ENCODE results near the gene TRMT1. TPM values are rescaled to one million over a fixed set of nuclear protein-coding genes. Genes with fewer than 3 reads are reported as not detected.
"Not testable (repeated sequence)": the region's sequence is repeated elsewhere in the genome, so short reads cannot be mapped to it uniquely, and the experiment has no call there.

The TRMT1 gene
- 27.0 TPM for polyA plus RNA-seq (2013, experiment 1 of 2; ENCODE audit: insufficient read length)
- 21.7 TPM for polyA plus RNA-seq (2013, experiment 2 of 2; ENCODE audit: insufficient read length)

DNA sequence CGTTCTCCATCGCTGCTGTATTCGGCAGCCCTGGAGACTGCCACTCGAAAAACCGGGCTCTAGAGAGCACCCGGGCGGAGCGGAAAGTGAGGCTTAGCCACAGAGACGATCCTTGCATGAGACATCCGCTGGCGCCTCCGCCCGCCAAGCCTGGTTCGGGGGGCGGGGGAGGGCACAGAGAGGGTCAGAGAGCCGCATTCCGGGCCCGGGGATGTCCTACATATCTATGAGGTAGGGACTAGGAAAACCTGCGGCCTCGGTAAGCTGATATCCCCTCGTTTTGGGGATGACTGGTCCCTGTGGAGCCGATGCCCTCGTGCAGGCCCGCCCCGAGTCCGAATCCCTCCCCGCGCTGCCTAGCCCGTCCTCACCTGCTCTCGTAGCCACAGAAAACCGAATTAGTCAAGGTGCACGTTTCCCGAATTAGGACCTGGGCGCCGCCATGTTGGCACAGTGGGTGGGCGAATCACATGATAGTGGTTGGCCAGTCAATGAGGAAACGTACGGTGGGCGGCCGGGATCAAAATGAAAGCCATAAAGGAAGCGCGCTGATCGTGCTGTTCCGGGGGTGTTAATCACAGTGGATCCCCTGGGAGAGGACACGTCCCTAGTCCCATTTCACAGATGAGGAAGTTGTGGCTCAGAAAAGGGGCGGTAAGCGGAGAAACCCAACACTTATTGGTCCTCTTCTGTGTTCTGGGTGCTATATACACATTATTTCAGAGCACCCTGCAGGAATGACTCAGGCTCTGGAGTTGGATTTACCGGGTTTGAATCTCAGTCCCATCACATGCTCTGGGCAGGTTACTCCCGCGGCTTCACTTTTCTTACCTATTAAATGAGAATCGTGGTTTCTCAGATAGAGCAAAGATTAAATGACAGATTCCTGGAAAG, at the start of gene TRMT1:
Gene TRMT1, minus strand, starts transcription at position 459 of the 894 bp plus-strand sequence. Its CDS starts 341 bp downstream, at position 118.
- peak; percentile 95 for DNase-seq

DNA sequence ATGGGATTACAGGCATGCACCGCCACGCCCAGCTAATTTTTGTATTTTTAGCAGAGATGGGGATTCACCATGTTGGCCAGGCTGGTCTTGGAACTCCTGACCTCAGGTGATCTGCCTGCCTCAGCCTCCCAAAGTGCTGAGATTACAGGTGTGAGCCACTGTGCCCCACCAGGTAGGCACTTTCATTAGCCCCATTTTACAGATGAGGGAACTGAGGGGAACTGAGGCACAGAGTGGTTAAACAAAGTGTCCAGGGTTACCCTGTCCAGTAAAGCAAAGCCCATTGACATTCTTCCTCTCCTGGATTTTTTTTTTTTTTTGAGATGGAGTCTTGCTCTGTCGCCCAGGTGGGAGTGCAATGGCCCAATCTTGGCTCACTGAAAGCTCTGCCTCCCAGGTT, 49.6 kb upstream of the TRMT1 start:
- DNase-seq: not testable (repeated sequence)

DNA sequence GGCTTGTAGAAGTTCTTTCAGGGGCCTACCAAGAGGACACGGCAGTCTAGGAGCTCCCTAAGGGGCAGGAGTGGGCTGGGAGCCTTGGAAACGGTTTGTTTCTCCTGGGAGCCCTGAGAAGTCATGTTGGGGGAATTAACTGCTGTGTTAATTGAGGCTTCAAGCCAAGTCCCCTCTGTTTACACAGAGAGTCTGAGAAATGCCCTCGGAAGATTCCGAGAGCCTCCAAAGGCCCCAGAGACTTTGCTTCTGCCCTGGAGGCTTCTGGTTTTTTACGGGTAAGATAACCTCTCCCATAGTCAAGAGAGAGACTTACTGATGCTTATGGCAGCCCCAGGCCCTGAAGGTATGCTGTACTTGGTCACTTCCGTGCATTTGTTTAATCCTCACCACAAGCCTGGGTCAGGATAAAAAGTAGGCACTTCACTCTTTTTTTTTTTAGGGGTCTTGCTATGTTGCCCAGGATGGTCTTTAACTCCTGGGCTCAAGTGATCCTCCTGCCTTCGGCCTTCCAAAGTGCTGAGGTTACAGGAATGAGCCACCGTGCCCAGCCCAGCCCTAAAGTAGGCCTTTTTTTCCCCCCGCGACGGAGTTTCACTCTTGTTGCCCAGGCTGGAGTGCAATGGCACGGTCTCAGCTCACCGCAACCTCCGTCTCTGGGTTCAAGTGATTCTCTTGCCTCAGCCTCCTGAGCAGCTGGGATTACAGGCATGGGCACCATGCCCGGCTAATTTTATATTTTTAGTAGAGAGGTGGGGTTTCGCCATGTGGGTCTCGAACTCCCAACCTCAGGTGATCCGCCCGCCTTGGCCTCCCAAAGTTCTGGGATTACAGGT, 48.8 kb upstream of the TRMT1 start:
- peak; percentile 59 for DNase-seq

DNA sequence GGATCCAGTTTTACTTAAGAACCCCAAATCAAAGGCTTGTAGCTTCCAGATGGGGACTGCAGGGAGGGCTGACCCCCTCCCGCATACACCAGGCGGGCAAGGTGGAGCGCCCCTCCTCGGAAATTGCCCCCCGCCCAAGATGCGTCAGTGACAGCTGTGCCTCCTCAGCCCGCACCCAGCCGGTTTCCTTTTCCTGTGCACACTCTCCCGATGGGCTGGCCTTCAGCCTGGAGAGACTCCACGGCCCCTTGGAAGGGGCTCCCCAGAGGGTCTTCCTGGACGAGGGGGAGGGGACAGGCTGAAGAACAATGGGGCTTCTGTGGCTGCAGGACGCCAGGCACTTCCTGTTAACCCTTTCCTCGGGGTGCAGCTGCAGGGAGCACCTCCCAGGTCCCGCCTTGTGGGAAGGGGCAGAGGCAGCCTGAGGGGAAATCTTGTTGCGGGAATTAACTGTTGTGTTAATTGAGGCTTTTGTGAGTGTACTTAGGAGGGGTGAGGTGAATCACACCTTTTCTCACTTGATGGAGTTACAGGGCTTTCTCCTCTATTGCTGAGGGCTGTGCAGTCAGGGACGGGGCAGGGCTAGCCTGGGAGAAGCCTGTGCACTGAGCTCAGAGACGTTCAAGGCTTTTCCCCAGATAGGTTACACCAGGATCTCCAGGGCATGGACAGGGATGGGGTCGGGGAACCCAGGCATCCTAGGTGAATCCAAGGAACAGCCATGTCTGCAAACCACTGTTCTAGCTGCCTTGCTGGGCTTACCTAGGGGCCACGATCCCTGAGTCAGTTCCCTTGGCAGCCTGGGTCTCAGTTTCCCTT, 48.0 kb upstream of the TRMT1 start:
- DNase-seq: peak; percentile 59

DNA sequence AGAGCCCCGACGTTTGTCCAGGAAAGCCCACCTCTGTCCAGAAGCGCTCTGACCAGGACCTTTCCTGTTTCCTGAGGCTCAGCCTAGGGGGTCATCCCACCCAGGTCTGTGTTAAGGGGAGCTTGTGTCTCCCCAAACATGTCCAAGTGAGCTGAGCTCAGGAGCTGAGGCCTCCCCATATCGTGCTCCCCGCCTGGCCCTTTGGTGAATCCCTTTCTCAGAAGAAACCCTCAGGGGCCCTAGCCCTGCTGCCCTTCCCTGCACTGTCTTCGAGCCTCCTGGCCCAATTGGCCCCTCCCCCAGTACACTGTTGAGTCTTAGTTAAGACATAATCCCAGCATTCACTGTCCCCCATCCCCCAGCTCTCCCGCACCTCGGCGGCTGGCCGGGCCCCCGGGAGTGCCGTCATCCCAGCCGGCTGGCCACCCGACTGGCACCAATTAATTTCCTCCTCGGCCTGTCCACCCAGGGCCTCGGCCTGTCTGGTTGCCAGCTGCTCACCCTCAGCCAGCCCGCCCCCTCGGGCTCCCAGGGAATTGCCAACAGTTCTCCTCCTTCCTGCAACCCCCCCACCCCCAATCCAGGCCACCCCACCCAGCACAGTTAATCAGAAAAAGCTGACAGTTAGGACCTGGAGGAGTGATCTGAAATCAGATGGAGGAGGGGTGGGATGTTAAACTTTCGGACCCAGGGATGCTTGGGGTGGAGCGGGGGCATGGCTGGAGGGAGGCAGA, 47.2 kb upstream of the TRMT1 start:
- DNase-seq: peak; percentile 91

DNA sequence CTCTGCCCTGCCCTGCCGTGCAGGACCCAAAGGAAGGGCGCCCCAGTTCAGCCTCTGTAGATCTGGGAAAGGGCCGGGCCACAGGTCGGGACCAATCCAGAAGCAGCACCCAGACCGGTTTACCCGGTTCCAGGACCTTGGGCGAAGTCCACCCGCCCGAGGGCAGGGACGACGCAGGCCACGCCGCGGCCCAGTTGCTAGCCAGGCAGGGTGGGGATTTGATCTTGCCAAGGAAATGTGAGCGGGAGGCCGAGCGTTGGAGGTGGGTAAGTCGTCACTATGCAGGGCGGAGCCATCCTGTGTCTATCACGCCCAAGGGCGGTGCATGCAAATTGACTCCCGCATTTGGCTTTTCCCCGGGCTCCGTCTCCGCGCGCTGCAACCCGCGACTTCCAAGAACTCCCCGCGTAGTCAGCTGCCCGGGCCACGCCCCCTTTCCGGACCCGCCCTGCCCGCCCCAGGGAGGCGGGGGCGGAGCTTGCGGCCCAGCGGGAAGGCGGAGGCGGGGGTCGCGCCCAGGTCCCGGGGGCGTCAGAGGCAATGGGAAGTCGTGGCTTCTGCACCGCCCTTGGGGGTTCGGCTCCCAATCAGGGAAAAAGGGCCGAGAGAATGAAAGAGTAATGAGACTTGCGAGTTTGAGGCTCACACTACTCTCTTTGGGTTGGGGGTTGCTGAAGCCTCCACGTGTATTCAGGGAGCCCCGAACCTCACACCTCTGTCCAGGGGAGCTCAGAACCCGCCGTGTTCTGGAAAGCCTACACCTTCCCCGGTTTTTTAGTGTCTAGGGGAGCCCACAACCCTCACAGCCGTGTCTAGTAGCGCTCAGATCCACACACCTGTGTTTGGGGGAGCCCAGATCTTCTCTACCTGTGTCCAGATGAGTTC, 46.4 kb upstream of the TRMT1 start:
- DNase-seq: peak; percentile 95

DNA sequence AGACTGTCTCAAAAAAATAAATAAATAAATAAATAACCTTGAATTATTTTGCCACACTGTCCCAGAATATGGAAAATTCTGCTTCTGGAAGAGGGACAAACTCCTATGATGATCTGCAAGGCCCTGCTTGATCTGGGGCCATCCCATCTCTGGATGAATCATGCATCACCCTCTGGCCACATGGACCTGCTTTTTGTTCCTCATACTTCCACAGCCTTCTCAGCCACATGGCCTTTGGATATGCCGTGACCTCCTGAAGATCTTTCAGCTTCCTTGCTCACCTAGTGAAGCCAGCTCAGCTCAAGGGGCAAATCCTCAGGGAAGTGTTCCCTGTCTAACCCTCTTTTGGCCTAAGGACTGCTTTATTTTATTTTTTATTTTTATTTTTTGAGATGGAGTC, 44.0 kb upstream of the TRMT1 start:
- DNase-seq: no peak

DNA sequence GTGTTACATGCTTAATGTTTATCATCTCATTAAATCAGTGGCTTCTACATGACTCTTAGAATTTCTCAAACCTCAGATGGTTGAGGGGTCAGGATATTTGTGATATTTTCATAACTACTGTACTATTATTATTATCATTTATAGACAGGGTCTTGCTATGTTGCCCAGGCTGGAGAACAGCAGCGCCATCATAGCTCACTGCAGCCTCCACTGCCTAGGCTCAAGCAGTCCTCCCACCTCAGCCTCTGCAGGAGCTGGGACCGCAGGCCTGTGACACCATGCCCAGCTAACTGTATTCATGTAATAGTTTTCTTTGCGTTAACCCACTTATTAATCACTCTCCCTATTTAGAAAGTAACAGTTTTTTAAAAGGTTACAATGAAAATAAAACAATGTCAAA, 43.2 kb upstream of the TRMT1 start:
- DNase-seq: no peak

DNA sequence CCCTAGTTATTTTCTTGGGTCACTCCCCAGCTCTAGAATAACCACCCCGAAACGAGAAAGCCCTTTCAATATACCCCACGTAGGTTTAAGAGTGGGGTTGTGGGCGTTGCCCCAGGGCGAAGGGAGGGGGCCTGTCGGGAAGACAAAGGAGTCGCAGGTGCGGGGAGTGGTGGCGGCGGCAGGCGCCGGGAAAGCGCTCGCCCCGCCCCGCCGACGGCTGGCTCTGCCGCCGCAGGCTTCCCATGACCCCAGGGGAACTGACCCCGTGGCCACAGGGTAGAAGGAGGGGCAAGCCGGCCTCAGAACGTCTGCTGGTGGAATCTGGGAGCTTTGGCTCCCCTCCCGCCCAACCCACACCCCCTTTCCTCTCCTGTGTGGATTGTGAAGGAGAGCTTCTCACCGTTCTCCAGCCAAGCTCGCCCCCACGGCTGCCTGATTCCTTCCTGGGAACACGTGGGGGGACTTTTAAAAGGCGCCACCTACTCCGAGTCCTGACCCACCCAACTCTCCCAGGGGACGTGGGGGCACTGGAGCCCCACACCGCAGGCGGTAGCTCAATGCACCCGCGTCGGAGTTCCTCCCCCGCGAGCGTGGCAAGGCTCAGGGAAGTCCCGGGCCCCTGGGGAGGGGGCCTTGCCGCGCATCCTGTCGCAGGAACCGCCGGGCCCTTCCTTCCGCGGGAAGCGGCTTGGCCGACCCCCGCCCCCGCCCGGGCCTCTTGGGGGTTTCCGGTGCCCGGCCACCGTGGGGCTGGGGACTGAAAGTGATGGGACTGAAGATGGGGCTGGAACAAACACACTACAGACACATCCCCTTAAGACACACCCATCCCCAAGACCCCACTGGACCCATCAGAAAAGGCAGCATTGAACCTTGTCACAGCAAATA, 39.2 kb upstream of the TRMT1 start:
- peak; percentile 54 for DNase-seq

DNA sequence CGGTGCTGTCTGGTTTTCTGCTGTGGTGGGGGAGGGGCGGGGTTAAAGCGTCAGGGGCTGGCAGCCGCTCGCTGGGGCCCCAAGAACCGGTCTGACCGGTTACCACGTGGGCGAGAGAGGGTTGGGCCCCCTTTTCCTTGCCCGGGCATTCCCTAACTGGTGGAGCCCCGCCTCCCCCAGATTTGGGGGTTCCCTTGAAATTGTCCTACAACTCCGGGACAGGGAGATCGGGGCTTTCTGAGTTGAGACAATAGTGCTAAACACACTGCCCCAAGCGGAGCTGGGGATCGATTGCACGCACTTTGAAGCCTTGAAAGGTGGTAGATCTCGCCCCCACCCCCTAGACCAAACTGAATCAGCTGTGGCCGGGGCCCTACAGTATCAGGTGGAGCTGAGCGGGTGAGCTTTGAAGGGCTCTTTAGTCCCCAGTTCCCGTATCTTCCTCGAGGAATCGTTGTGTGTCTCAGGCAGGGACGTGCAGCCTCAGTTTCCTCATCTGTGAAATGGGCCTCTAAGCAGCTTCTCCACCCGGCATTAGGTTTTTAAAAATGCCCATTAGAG, 38.5 kb upstream of the TRMT1 start:
- DNase-seq: peak; percentile 57

DNA sequence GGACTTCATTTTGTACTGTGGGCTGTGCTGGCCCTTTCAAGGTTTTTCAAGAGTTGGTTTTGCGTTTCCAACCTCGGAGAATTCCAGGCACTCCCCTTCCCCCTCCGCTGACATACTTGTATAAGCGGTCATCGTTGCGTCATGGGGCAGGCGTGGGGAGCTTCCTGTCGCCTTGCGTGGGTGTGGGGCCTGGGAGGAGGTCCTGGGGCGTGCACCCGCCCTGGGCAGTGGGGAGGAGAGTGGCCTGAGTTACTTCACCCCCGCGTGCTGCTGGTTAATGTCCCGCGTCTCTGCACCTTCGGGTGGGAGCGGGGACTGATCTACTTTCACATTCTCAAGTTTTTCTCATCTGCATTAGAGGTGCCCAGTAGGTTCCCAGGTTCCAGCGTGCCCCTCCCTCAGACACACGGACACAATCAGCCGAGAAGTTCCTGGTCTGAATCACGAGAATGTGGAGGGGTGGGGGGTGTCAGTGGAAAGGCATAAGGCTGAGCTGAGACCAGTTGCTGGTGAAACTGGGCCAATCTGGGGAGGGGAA, 37.8 kb upstream of the TRMT1 start:
- peak; percentile 95 for DNase-seq

DNA sequence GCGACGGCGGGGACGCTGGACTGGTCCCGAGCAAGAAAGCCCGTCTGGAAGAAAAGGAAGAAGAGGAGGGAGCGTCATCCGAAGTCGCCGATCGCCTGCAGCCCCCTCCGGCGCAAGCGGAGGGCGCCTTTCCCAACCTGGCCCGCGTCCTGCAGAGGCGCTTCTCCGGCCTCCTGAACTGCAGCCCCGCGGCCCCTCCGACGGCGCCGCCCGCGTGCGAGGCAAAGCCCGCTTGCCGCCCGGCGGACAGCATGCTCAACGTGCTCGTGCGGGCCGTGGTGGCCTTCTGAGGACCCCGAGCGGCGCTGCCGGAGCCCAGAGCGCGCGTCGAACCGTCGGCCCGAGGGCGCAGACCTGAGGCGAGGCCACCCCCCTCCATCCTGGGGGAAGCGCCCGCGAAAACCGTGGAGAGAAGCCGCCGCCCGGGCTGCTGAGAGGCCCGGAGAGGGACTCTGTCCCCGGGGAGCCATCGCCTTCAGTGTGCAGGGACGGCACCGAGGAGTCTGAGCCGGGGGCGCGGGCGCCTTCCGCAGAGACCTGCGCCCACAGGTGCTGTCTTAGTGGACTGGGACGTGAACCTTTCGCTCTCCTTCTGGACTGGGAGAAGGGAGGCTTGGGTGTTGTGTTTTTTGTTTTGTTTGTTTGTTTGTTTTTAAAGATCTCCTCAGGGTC, 37.2 kb upstream of the TRMT1 start:
- peak; percentile 39 for DNase-seq

DNA sequence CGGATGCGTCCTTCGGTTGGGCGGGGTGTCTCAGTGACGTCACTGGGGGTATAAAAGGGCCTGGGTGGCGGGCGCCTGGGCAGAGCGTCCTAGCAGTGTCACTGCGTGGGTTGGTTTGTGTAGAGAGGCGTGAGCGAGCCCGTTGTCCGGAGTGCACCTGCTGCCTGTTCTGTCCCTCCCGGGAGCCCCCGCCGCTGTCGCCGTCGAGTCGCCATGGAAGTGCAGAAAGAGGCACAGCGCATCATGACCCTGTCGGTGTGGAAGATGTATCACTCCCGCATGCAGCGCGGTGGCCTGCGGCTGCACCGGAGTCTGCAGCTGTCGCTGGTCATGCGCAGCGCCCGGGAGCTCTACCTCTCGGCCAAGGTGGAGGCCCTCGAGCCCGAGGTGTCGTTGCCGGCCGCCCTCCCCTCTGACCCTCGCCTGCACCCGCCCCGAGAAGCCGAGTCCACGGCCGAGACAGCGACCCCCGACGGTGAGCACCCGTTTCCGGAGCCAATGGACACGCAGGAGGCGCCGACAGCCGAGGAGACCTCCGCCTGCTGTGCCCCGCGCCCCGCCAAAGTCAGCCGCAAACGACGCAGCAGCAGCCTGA, 36.5 kb upstream of the TRMT1 start:
- peak; percentile 96 for DNase-seq

DNA sequence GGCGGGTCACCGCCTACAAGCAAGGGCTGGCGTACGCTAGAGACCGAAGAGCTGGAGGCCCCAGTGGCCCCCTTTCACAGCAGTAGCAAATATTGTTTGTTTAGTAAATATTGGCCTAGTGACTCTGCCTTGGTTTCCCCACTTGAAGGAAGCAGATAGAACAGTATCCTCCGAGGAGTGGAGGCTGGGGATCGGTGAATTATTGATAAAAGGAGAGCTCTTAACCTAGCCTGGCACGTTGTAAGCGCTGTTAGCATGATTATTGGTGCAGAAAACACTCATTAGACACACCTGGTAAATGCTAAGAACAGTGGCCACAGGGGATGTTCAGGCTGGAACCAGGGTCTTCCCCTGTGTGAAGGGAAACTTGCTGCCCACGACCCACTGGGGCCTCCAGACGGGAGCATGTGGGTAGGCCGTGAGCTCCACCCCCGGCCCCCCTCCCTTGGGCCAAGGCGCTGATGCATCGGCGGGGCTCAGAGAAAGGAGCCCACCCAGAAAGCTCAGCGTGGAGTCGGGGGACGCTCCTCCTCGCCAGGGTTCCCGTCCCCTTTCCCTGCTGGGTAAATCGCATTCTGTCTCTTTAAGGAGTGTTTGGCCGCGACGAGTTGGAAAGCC, 35.9 kb upstream of the TRMT1 start:
- DNase-seq: no peak

DNA sequence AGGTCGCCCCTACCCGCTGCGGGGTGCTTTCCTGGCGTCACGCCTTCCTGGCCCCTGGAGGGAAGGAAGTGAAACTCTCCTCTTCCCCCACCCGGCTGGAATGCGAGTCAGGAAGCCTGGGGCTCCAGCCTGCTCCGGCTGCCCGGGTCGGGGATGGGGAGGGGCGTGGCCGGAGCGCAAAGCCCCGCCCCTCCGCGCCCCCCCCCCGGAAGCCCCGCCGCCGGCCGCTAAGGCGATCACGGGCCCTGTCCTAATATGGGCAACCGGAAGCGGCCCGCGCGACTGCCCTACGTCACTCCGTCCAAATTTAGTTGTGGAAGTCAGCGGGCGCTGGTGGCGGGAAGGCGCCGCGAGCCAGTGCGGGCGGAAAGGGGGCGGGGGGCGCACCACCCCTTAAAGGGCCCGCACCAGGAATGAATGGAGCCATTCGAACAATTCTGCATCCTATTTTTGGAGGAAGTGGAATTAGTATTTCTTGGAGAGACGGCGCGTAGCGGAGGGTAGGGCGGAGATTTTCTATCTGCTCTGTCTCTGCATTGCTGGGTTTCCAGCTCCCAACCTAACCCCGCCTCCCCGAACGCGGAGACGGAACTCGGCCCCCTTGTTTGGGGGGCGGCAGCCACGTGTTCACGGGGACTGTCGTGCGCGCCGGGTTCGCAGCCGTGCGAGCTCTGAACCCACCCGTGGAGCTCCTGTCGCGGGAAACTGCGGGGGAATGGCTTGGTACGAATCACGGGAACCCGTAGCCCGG, 35.2 kb upstream of the TRMT1 start:
- peak; percentile 98 for DNase-seq

DNA sequence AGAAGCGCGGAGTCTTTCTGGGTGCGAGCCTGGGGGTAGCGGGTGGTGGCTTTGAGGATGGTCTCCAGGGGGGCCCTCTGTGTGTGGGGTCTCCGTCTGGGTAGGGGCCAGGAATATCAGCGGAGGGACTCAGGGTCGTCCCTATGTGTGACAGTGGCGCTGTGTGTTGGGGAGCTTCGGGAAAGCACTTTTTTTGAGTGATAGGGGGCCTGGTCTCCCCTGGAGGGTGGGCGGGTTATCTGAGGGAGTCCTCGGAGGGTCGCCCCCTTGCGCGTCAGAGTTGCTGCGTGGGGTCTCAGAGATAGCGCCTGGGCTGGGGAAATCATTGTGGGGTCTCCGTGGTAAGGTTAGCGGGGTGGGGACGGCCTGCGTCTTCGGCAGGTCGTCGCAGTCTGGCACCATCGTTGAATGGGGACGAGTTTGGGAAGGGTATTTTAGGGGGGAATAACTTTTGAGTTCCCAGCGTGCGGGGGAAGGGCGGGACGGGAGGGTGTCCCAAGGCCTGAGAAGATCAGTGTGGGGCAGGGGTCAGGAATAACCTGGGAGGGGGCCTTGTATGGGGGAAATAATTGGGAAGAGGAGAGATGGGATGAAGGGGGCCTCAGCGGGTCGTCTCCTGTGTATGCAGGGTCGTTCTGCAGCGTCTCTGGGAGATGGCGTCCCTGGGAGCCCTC, 34.5 kb upstream of the TRMT1 start:
- no peak for DNase-seq

All from fibroblast of skin of scalp (primary cell).